MM.1S (cell line): ENCODE data around the gene TMEM106C.

Source experiments
- DNase-seq: peaks from one replicate; pipeline ENCODE4 v3.0.0-alpha.2; 2015
- H2AFZ ChIP-seq: fragments of 300-600 bp; sonication (generic); 2 replicates; pipeline ENCODE4 v1.6.0; 2016; ENCODE audit warnings: antibody characterized with exemption, low read length
- H3F3A ChIP-seq: fragments of 300-600 bp; sonication (generic); 2 replicates; pipeline ENCODE4 v1.6.1; 2016; ENCODE audit warnings: mild to moderate bottlenecking, antibody characterized with exemption, low read length, moderate library complexity, mixed read lengths; ENCODE audit not compliant: insufficient read depth
- H3K27ac ChIP-seq: fragments of 300-600 bp; sonication (generic); 2 replicates; pipeline ENCODE4 v1.5.1; 2016; ENCODE audit warnings: mild to moderate bottlenecking, low read length
- H3K27me3 ChIP-seq: fragments of 300-600 bp; sonication (generic); replicated peaks from 2 replicates; pipeline ENCODE4 v1.6.0; 2016; ENCODE audit warnings: low read length; ENCODE audit not compliant: insufficient read depth
- H3K36me3 ChIP-seq: fragments of 300-600 bp; sonication (generic); replicated peaks from 2 replicates; pipeline ENCODE4 v1.6.1; 2016; ENCODE audit warnings: mild to moderate bottlenecking, low read length, mixed read lengths; ENCODE audit not compliant: insufficient read depth
- H3K4me1 ChIP-seq: fragments of 300-600 bp; sonication (generic); 2 replicates; pipeline ENCODE4 v1.6.1; 2016; ENCODE audit warnings: low read length, mixed read lengths
- H3K4me2 ChIP-seq: fragments of 300-600 bp; sonication (generic); 2 replicates; pipeline ENCODE4 v1.6.0; 2016; ENCODE audit warnings: low read depth, low read length
- H3K4me3 ChIP-seq: fragments of 300-600 bp; sonication (generic); 2 replicates; pipeline ENCODE4 v1.5.1; 2016; ENCODE audit warnings: low read length, mixed read lengths
- H3K79me2 ChIP-seq: fragments of 300-600 bp; sonication (generic); 2 replicates; pipeline ENCODE4 v1.6.1; 2016; ENCODE audit warnings: mixed run types, low read length, mixed read lengths
- H3K9ac ChIP-seq: fragments of 300-600 bp; sonication (generic); 2 replicates; pipeline ENCODE4 v1.6.1; 2016; ENCODE audit warnings: low read length, mixed read lengths
- H3K9me2 ChIP-seq: fragments of 300-600 bp; sonication (generic); replicated peaks from 2 replicates; pipeline ENCODE4 v1.6.1; 2016; ENCODE audit warnings: mild to moderate bottlenecking, low read length, mixed read lengths; ENCODE audit not compliant: insufficient read depth
- H3K9me3 ChIP-seq: fragments of 300-600 bp; sonication (generic); replicated peaks from 2 replicates; pipeline ENCODE4 v1.6.1; 2016; ENCODE audit warnings: mild to moderate bottlenecking, low read length, mixed read lengths; ENCODE audit not compliant: insufficient read depth
- H4K20me1 ChIP-seq: fragments of 300-600 bp; sonication (generic); 2 replicates; pipeline ENCODE4 v1.6.1; 2016; ENCODE audit warnings: mild to moderate bottlenecking, low read length, moderate library complexity, mixed read lengths; ENCODE audit not compliant: insufficient read depth
- EZH2 ChIP-seq: fragments of 300-600 bp; sonication (generic); optimal IDR thresholded peaks from 2 replicates; pipeline ENCODE3; 2017; ENCODE audit warnings: low read depth, mild to moderate bottlenecking, antibody characterized with exemption, low read length, mixed read lengths
- EZH2phosphoT487 ChIP-seq: fragments of 300-600 bp; sonication (generic); IDR thresholded peaks from 2 replicates; pipeline ENCODE4 v1.6.1; 2018; ENCODE audit warnings: antibody characterized with exemption, low read length
- TF ChIP-seq, protein P1 (sequence below): fragments of 300-600 bp; sonication (generic); IDR thresholded peaks from 2 replicates; pipeline ENCODE4 v1.5.1; 2016; ENCODE audit warnings: antibody characterized with exemption, low read length, mixed read lengths

TMEM106C gene

DNA sequence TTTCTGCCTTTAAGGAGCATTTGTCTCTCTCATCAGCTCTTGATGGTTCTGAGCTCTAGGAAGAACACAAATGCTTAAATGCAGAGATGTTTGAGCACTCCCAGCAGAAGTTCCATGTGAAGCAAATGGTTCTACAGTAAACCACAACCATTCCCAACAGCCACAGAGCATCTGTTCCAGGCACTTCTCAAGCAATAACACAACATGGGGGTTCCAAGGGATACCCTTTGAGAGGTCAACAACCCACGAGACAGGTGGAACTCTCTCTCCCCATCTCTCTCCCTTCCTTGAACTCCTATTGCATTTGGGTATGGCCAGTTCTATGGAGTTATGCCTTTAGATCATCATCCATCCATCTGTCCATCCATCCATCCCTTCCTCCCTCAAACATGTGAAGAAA is 46.1 kb downstream of the TMEM106C start:
- Histone ChIP-seq H4K20me1 (no peaks in the 10 kb centered on the region), H3K9me3 (no peaks in the 10 kb centered on the region), H3K79me2 (no peaks in the 10 kb centered on the region), H3K27me3 (peaks cover 13% of the 10 kb centered on the region), H3K4me2 (no peak overlapping the region), H2AFZ (no peak overlapping the region), H3K4me3 (no peak overlapping the region), H3K27ac (no peak overlapping the region), H3K9me2 (no peaks in the 10 kb centered on the region), H3K9ac (no peak overlapping the region), H3F3A (no peaks in the 10 kb centered on the region), H3K36me3 (no peaks in the 10 kb centered on the region), H3K4me1 (no peaks in the 10 kb centered on the region)
- TF ChIP-seq EZH2 (no peak), EZH2phosphoT487 (no peak)
- TF ChIP-seq, protein P1, sequence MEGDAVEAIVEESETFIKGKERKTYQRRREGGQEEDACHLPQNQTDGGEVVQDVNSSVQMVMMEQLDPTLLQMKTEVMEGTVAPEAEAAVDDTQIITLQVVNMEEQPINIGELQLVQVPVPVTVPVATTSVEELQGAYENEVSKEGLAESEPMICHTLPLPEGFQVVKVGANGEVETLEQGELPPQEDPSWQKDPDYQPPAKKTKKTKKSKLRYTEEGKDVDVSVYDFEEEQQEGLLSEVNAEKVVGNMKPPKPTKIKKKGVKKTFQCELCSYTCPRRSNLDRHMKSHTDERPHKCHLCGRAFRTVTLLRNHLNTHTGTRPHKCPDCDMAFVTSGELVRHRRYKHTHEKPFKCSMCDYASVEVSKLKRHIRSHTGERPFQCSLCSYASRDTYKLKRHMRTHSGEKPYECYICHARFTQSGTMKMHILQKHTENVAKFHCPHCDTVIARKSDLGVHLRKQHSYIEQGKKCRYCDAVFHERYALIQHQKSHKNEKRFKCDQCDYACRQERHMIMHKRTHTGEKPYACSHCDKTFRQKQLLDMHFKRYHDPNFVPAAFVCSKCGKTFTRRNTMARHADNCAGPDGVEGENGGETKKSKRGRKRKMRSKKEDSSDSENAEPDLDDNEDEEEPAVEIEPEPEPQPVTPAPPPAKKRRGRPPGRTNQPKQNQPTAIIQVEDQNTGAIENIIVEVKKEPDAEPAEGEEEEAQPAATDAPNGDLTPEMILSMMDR: no peak
- DNase-seq: no peak

DNA sequence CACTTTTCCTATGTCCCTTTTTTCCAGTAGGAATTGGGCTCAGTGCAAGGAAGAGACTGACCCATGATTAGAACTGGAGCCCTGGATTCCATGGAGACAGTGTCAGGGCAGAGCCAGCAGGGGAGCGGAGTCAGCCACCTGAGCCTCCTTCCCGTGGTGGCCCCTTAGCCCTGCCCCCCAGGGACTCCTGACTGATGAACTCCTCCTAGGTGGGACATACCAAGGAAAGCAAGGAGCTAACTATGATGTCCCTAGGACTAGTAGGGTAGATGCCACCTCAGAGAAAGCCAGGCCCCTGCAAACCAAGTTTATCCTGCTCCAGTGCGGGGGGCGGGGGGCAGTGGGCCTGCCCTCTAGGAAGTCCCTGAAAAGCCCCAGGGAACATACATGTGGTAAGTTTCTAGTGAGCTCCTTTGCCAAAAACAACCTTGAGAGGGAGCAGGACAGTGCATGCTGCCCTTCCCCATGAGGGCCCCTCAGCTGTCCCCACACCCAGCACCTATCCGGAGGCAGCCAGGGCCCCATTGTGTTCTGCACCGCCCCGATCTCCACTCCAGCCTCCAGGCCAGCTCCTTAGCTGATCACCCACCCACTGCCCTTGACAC is 47.1 kb downstream of the TMEM106C start:
- Histone ChIP-seq H3K9ac (no peak overlapping the region), H3K4me3 (no peak overlapping the region), H3K4me2 (no peak overlapping the region), H3K9me3 (no peaks in the 10 kb centered on the region), H2AFZ (no peak overlapping the region), H3K9me2 (no peaks in the 10 kb centered on the region), H3K79me2 (no peaks in the 10 kb centered on the region), H3K36me3 (no peaks in the 10 kb centered on the region), H3F3A (no peaks in the 10 kb centered on the region), H3K27me3 (peaks cover 3% of the 10 kb centered on the region), H4K20me1 (no peaks in the 10 kb centered on the region), H3K4me1 (no peaks in the 10 kb centered on the region), H3K27ac (no peak overlapping the region)
- TF ChIP-seq, protein P1: no peak
- no peak for DNase-seq

DNA sequence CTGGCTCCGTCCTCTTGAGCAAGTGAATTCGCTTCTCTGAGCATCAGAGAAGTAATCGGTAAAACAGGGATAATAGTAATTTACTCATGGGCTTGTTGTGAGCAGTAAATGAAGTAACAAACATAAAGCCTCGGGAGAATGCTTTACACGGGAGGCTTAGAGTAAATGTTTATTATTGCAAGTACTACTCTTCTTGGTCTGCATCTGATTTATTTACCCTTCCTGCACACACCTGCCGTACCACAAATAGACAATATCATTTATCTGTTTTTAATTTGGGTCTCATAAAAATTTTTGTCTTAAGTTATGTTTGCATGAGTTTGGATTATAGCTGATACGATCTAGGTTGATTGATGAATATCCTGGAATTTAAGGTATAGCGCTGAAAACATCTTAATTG is 48.7 kb downstream of the TMEM106C start:
- Histone ChIP-seq H3K9me2 (no peaks in the 10 kb centered on the region), H3K36me3 (no peaks in the 10 kb centered on the region), H3K9me3 (no peaks in the 10 kb centered on the region), H3K4me2 (no peak overlapping the region), H2AFZ (no peak overlapping the region), H3K79me2 (no peaks in the 10 kb centered on the region), H3K4me1 (no peaks in the 10 kb centered on the region), H3K27ac (no peak overlapping the region), H3K27me3 (no peaks in the 10 kb centered on the region), H3K4me3 (no peak overlapping the region), H3K9ac (no peak overlapping the region), H3F3A (no peaks in the 10 kb centered on the region), H4K20me1 (no peaks in the 10 kb centered on the region)
- TF ChIP-seq, protein P1: no peak
- TF ChIP-seq EZH2phosphoT487 (no peak), EZH2 (no peak)
- DNase-seq: no peak
